AG10803 (cell line): ENCODE results near the gene INPP4A.
"Not testable (repeated sequence)": the region's sequence is repeated elsewhere in the genome, so short reads cannot be mapped to it uniquely, and the experiment has no call there.

ENCODE experiments used
- DNase-seq: peaks from one replicate; pipeline ENCODE4 v3.0.0; 2010; ENCODE audit warnings: low read depth
- H3K4me3 ChIP-seq: 2 replicates; pipeline ENCODE4 v1.5.1; 2011; ENCODE audit warnings: mild to moderate bottlenecking, low read length, control low read depth
- CTCF ChIP-seq: conservative IDR thresholded peaks from 2 replicates; pipeline ENCODE4 v1.5.1; 2011; ENCODE audit warnings: mild to moderate bottlenecking, low read length, control low read depth, inconsistent platforms

The INPP4A gene

GRCh38 chr2:98422449-98422848 is 22.2 kb upstream of the INPP4A start:
- no peak for TF ChIP-seq CTCF
- no peak overlapping the region for H3K4me3 ChIP-seq
- no peak for DNase-seq

GRCh38 chr2:98426771-98427170 is 17.9 kb upstream of the INPP4A start:
- no peak for TF ChIP-seq CTCF
- no peak overlapping the region for H3K4me3 ChIP-seq
- DNase-seq = no peak

GRCh38 chr2:98432145-98432544 is 12.5 kb upstream of the INPP4A start:
- H3K4me3 ChIP-seq = no peak overlapping the region
- DNase-seq = no peak
- TF ChIP-seq CTCF = no peak

GRCh38 chr2:98433363-98433964 is 11.2 kb upstream of the INPP4A start:
- no peak overlapping the region for H3K4me3 ChIP-seq
- TF ChIP-seq CTCF = no peak
- DNase-seq = no peak

GRCh38 chr2:98434492-98434891 is 10.2 kb upstream of the INPP4A start:
- TF ChIP-seq CTCF = no peak
- no peak overlapping the region for H3K4me3 ChIP-seq
- no peak for DNase-seq

GRCh38 chr2:98435670-98436069 is 9.0 kb upstream of the INPP4A start:
- DNase-seq, H3K4me3 ChIP-seq: not testable (repeated sequence)

- DNase-seq = no peak
- H3K4me3 ChIP-seq = no peak overlapping the region
- TF ChIP-seq CTCF = no peak
These were observed 7.9 kb upstream of the INPP4A start for GRCh38 chr2:98436734-98437133.
